NCI-H1436 (cell line): ENCODE results near the gene TARM1.
"Not testable (repeated sequence)": the region's sequence is repeated elsewhere in the genome, so short reads cannot be mapped to it uniquely, and the experiment has no call there.

Experiments used
- DNase-seq: peaks from one replicate; lab custom pipeline; 2025; lab: John Stamatoyannopoulos, UW

Gene TARM1

GRCh38 chr19:54099903-54100255 is 18.7 kb upstream of the TARM1 start:
- not testable (repeated sequence) for DNase-seq

GRCh38 chr19:54099190-54099902 is 18.2 kb upstream of the TARM1 start:
- DNase-seq = no peak

GRCh38 chr19:54096617-54097106 is 15.5 kb upstream of the TARM1 start:
- DNase-seq = no peak

- peak; percentile 23 for DNase-seq
These were observed 14.9 kb upstream of the TARM1 start for GRCh38 chr19:54095859-54096616.

GRCh38 chr19:54095136-54095858 is 14.1 kb upstream of the TARM1 start:
- no peak for DNase-seq

- DNase-seq = no peak
These were observed 13.3 kb upstream of the TARM1 start for GRCh38 chr19:54094426-54095000.

- no peak for DNase-seq
These were observed 3.2 kb upstream of the TARM1 start for GRCh38 chr19:54084410-54084809.

- no peak for DNase-seq
These were observed 3.8 kb downstream of the TARM1 start for GRCh38 chr19:54077334-54077733.

GRCh38 chr19:54074851-54075250 is 6.3 kb downstream of the TARM1 start:
- no peak for DNase-seq

- no peak for DNase-seq
These were observed 7.3 kb downstream of the TARM1 start for GRCh38 chr19:54073829-54074228.

GRCh38 chr19:54069470-54069869 is 11.7 kb downstream of the TARM1 start:
- no peak for DNase-seq

GRCh38 chr19:54063350-54064116 is 17.6 kb downstream of the TARM1 start, which contains the start of gene VSTM1:
Gene VSTM1, minus strand, starts transcription at chr19:54063897. Its CDS starts 120 bp downstream, at chr19:54063777.
- DNase-seq = no peak

GRCh38 chr19:54062643-54063042 is 18.5 kb downstream of the TARM1 start:
- no peak for DNase-seq

- no peak for DNase-seq
These were observed 33.5 kb downstream of the TARM1 start for GRCh38 chr19:54047616-54048015.

GRCh38 chr19:54045771-54046170 is 35.4 kb downstream of the TARM1 start:
- no peak for DNase-seq

- no peak for DNase-seq
These were observed 38.2 kb downstream of the TARM1 start for GRCh38 chr19:54042989-54043388.

GRCh38 chr19:54041969-54042606 is 39.1 kb downstream of the TARM1 start:
- DNase-seq = no peak

- no peak for DNase-seq
These were observed 41.2 kb downstream of the TARM1 start for GRCh38 chr19:54040003-54040402.

GRCh38 chr19:54036542-54036941 is 44.6 kb downstream of the TARM1 start:
- not testable (repeated sequence) for DNase-seq

- no peak for DNase-seq
These were observed 45.7 kb downstream of the TARM1 start for GRCh38 chr19:54035215-54036178.
